A549 treated with dexamethasone at 1 μM for 4 hours (cell line): ENCODE results near the gene RWDD2A. TPM values are rescaled to one million over a fixed set of nuclear protein-coding genes. Genes with fewer than 3 reads are reported as not detected.

Experiments used
- total RNA-seq: library from RNA; stranded (reverse); fragments of 200-300 nt; extraction: Qiagen RNA extraction; gene quantifications from 5 replicates; pipeline ENCODE4 v1.2.3, GENCODE V29; 2022

RWDD2A gene
- total RNA-seq = 1.3 to 1.9 TPM (median 1.7 TPM) in 5 replicates

GRCh38 chr6:83192871-83193746, at the start of gene RWDD2A, which contains the start of gene PGM3:
Gene RWDD2A (plus strand): TSS chr6:83193357. CDS start chr6:83194452, 1,095 bp downstream.
Gene PGM3 (minus strand): TSS chr6:83193265. CDS start chr6:83191012, 2,253 bp downstream.

Other genes starting within 250 kb of the RWDD2A start
- gene UBE3D, start 127.5 kb upstream of the RWDD2A start, total RNA-seq = 2.8 to 3.7 TPM (median 2.8 TPM) in 5 replicates
- 2.0 to 3.6 TPM (median 2.6 TPM) in 5 replicates for gene DOP1A, start 125.7 kb upstream of the RWDD2A start, total RNA-seq
- gene PGM3, start 92 bp upstream of the RWDD2A start, total RNA-seq = 20.4 to 28.2 TPM (median 25.3 TPM) in 5 replicates
- gene ME1, start 237.7 kb downstream of the RWDD2A start, total RNA-seq = 37.5 to 43.4 TPM (median 39.0 TPM) in 5 replicates